H1 (cell line): ENCODE data around the gene EHBP1. TPM values are rescaled to one million over a fixed set of nuclear protein-coding genes. Genes with fewer than 3 reads are reported as not detected.

Experiments
- CTCF ChIA-PET: fragments of 300-600 bp; sonication (Branson Sonifier 250); formaldehyde crosslinking; loops from one replicate; lab custom pipeline; 2021; ENCODE audit not compliant: partially characterized antibody; lab: Charles Lee
- POLR2A ChIA-PET: fragments of 300-600 bp; sonication (Branson Sonifier 250); formaldehyde crosslinking; loops from one replicate; lab custom pipeline; 2021; ENCODE audit warnings: inconsistent platforms; ENCODE audit not compliant: partially characterized antibody; lab: Charles Lee
- DNase-seq, 2 experiments: peaks; one replicate each; pipeline versions ENCODE4 v3.0.0 to v3.0.0-alpha.2; 2010 to 2022; ENCODE audit warnings: low spot score in 2 of 2, low read depth in 1 of 2, mixed read lengths in 1 of 2
- FAIRE-seq: peaks from 2 replicates; lab custom pipeline; 2011; peaks lifted over from hg19 to GRCh38; lab: Jason Lieb, UNC
- H2AFZ ChIP-seq: 2 replicates; pipeline ENCODE4 v1.8.1; 2012; ENCODE audit warnings: low read length, inconsistent platforms
- H2AK5ac ChIP-seq: 2 replicates; pipeline ENCODE4 v1.6.1; 2013; ENCODE audit warnings: low read depth, low read length
- H2BK120ac ChIP-seq: replicated peaks from 2 replicates; pipeline ENCODE3; 2013; ENCODE audit warnings: low read depth, low read length, inconsistent platforms
- H2BK12ac ChIP-seq: 2 replicates; pipeline ENCODE4 v1.6.1; 2013; ENCODE audit warnings: low read depth, low read length
- H2BK15ac ChIP-seq: 2 replicates; pipeline ENCODE4 v1.6.1; 2013; ENCODE audit warnings: low read length
- H2BK20ac ChIP-seq: 2 replicates; pipeline ENCODE4 v1.6.1; 2013; ENCODE audit warnings: low read length
- H2BK5ac ChIP-seq: 2 replicates; pipeline ENCODE4 v1.6.1; 2013; ENCODE audit warnings: low read depth, low read length
- H3K14ac ChIP-seq: 2 replicates; pipeline ENCODE4 v1.6.1; 2013; ENCODE audit warnings: inconsistent platforms; ENCODE audit not compliant: insufficient read length
- H3K18ac ChIP-seq: 2 replicates; pipeline ENCODE4 v1.6.1; 2013; ENCODE audit warnings: low read length; ENCODE audit errors: extremely low read depth
- H3K23ac ChIP-seq: 2 replicates; pipeline ENCODE4 v1.6.1; 2013; ENCODE audit warnings: inconsistent platforms; ENCODE audit not compliant: insufficient read length
- H3K23me2 ChIP-seq: 2 replicates; pipeline ENCODE4 v1.6.1; 2013; ENCODE audit warnings: low read depth, low read length
- H3K27ac ChIP-seq: 2 replicates; pipeline ENCODE4 v1.6.1; 2011; ENCODE audit warnings: low read depth, low read length, inconsistent platforms
- H3K27me3 ChIP-seq, 4 experiments: replicated peaks in 1 of 4; 1 replicate in 1 of 4; 2 replicates in 3 of 4; pipeline versions ENCODE4 v1.6.1 to v1.8.1; 2011 to 2013; ENCODE audit warnings: low read length in 3 of 4, mild to moderate bottlenecking in 3 of 4, inconsistent platforms in 2 of 4, mixed read lengths in 2 of 4, moderate library complexity in 1 of 4; ENCODE audit not compliant: control insufficient read depth in 3 of 4, insufficient read depth in 3 of 4; ENCODE audit errors: extremely low read depth in 1 of 4
- H3K36me3 ChIP-seq, 4 experiments: 2 replicates each; pipeline versions ENCODE4 v1.6.1 to v1.8.1; 2011 to 2013; ENCODE audit warnings: mild to moderate bottlenecking in 4 of 4, low read length in 3 of 4, moderate library complexity in 2 of 4, control low read depth in 1 of 4, inconsistent platforms in 1 of 4; ENCODE audit not compliant: insufficient read depth in 4 of 4, control insufficient read depth in 2 of 4
- H3K4ac ChIP-seq: replicated peaks from 2 replicates; pipeline ENCODE3; 2013; ENCODE audit warnings: low read length, low read depth, mixed read lengths, inconsistent platforms; ENCODE audit not compliant: insufficient read length
- H3K4me1 ChIP-seq, 4 experiments: replicated peaks in 1 of 4; 1 replicate in 1 of 4; 2 replicates in 3 of 4; pipeline versions ENCODE4 v1.6.1 to v1.8.1; 2011 to 2013; ENCODE audit warnings: low read length in 3 of 4, inconsistent platforms in 2 of 4, mixed read lengths in 1 of 4; ENCODE audit not compliant: insufficient read depth in 4 of 4, control insufficient read depth in 3 of 4
- H3K4me2 ChIP-seq, 2 experiments: 2 replicates each; pipeline versions ENCODE4 v1.6.1 to v1.8.1; 2011 to 2013; ENCODE audit warnings: low read depth in 2 of 2, low read length in 2 of 2, control low read depth in 1 of 2, inconsistent platforms in 1 of 2, mild to moderate bottlenecking in 1 of 2; ENCODE audit not compliant: insufficient read depth in 1 of 2
- H3K4me3 ChIP-seq, 4 experiments: fragments of 200-600, 300-600 bp in 1 of 4; sonication (generic), shearing (Covaris generic), sonication (Bioruptor Twin) in 1 of 4; 2 replicates each; pipeline versions ENCODE4 v1.5.1 to v1.8.1; 2011 to 2016; ENCODE audit warnings: low read length in 4 of 4, low read depth in 3 of 4, control low read depth in 2 of 4, inconsistent platforms in 2 of 4, mild to moderate bottlenecking in 2 of 4, mixed read lengths in 1 of 4, moderate library complexity in 1 of 4; ENCODE audit not compliant: insufficient read depth in 2 of 4; ENCODE audit errors: extremely low read depth in 1 of 4
- H3K56ac ChIP-seq: replicated peaks from 2 replicates; pipeline ENCODE3; 2013; ENCODE audit warnings: low read depth, mild to moderate bottlenecking, mixed read lengths, low read length, inconsistent platforms; ENCODE audit not compliant: insufficient read length
- H3K79me1 ChIP-seq: 2 replicates; pipeline ENCODE4 v1.6.1; 2013; ENCODE audit warnings: low read depth, low read length, control low read depth
- H3K79me2 ChIP-seq, 2 experiments: 2 replicates each; pipeline versions ENCODE4 v1.6.1 to v1.8.1; 2012 to 2013; ENCODE audit warnings: low read length in 2 of 2, mild to moderate bottlenecking in 2 of 2, inconsistent platforms in 1 of 2; ENCODE audit not compliant: insufficient read depth in 2 of 2, control insufficient read depth in 1 of 2
- H3K9ac ChIP-seq, 4 experiments: replicated peaks in 1 of 4; 1 replicate in 1 of 4; 2 replicates in 3 of 4; pipeline versions ENCODE4 v1.6.1 to v1.8.1; 2011 to 2013; ENCODE audit warnings: low read depth in 3 of 4, low read length in 3 of 4, control low read depth in 2 of 4, mild to moderate bottlenecking in 2 of 4, moderate library complexity in 2 of 4, inconsistent platforms in 1 of 4; ENCODE audit errors: extremely low read depth in 1 of 4
- H3K9me3 ChIP-seq, 2 experiments: 2 replicates each; pipeline versions ENCODE4 v1.6.1 to v1.8.1; 2012 to 2013; ENCODE audit warnings: mild to moderate bottlenecking in 2 of 2, moderate library complexity in 2 of 2, control low read depth in 1 of 2, inconsistent platforms in 1 of 2, low read depth in 1 of 2, low read length in 1 of 2, mixed read lengths in 1 of 2; ENCODE audit not compliant: insufficient read depth in 2 of 2
- H4K20me1 ChIP-seq, 2 experiments: replicated peaks in 1 of 2; 2 replicates each; pipeline versions ENCODE3 to v1.8.1; 2011 to 2013; ENCODE audit warnings: inconsistent platforms in 2 of 2, low read length in 2 of 2, mild to moderate bottlenecking in 1 of 2; ENCODE audit not compliant: insufficient read depth in 2 of 2, control insufficient read depth in 1 of 2
- H4K5ac ChIP-seq: 2 replicates; pipeline ENCODE4 v1.6.1; 2013; ENCODE audit warnings: low read length, low read depth, mixed read lengths, inconsistent platforms; ENCODE audit not compliant: insufficient read length
- H4K8ac ChIP-seq: 2 replicates; pipeline ENCODE4 v1.8.0; 2013; ENCODE audit warnings: mild to moderate bottlenecking, moderate library complexity, low read length, inconsistent platforms; ENCODE audit not compliant: insufficient read depth; ENCODE audit errors: extremely low read depth
- H4K91ac ChIP-seq: replicated peaks from 2 replicates; pipeline ENCODE3; 2013; ENCODE audit warnings: low read length, mixed read lengths, inconsistent platforms; ENCODE audit not compliant: insufficient read length
- ASH2L ChIP-seq: fragments of 200-600, 300-600 bp; sonication (generic); IDR thresholded peaks from one replicate; pipeline ENCODE4 v1.7.1; 2017; ENCODE audit warnings: low read length
- BACH1 ChIP-seq: IDR thresholded peaks from 2 replicates; pipeline ENCODE4 v1.6.1; 2012; ENCODE audit warnings: low read length, improper control_type of control experiment
- BCL11A ChIP-seq, 2 experiments: IDR thresholded peaks; one replicate each; pipeline ENCODE4 v1.6.1; 2011; ENCODE audit warnings: low read depth in 2 of 2, low read length in 2 of 2, mild to moderate bottlenecking in 2 of 2
- CBX8 ChIP-seq: fragments of 300-800, 300-1000 bp; sonication (generic); IDR thresholded peaks from 2 replicates; pipeline ENCODE4 v1.7.1; 2016; ENCODE audit warnings: low read depth, low read length, borderline replicate concordance
- FOSL1 ChIP-seq: IDR thresholded peaks from 2 replicates; pipeline ENCODE4 v1.6.1; 2011; ENCODE audit warnings: mild to moderate bottlenecking, low read depth, low read length, moderate library complexity; ENCODE audit not compliant: insufficient read depth
- HDAC6 ChIP-seq: IDR thresholded peaks from one replicate; pipeline ENCODE4 v1.7.1; 2012; ENCODE audit warnings: low read depth, mild to moderate bottlenecking, inconsistent platforms, low read length, moderate library complexity
- JUND ChIP-seq: IDR thresholded peaks from 2 replicates; pipeline ENCODE4 v1.6.1; 2011; ENCODE audit warnings: mild to moderate bottlenecking, improper control_type of control experiment, low read length
- KDM5A ChIP-seq: fragments of 200-600 bp; IDR thresholded peaks from 2 replicates; pipeline ENCODE4 v1.7.1; 2012; ENCODE audit warnings: mild to moderate bottlenecking, low read length, inconsistent platforms, mixed read lengths
- POU5F1 ChIP-seq: IDR thresholded peaks from 2 replicates; pipeline ENCODE4 v1.6.1; 2011; ENCODE audit warnings: low read depth, mild to moderate bottlenecking, low read length, moderate library complexity
- SAP30 ChIP-seq: fragments of 300-600 bp; sonication (generic); IDR thresholded peaks from 2 replicates; pipeline ENCODE4 v1.7.1; 2012; ENCODE audit warnings: low read length, moderate library complexity, mild to moderate bottlenecking, inconsistent platforms; ENCODE audit not compliant: insufficient read depth, insufficient replicate concordance
- SP1 ChIP-seq: IDR thresholded peaks from 2 replicates; pipeline ENCODE4 v1.6.1; 2011; ENCODE audit warnings: low read depth, low read length
- SP2 ChIP-seq: IDR thresholded peaks from 2 replicates; pipeline ENCODE4 v1.6.1; 2012; ENCODE audit warnings: mild to moderate bottlenecking, low read length, inconsistent platforms
- YY1 ChIP-seq: IDR thresholded peaks from 2 replicates; pipeline ENCODE4 v1.6.1; 2011; ENCODE audit warnings: low read depth, mild to moderate bottlenecking, low read length
- polyA plus RNA-seq, 7 experiments: library from polyadenylated mRNA; depleted of rRNA in 3 of 7; stranded (reverse) in 5 of 7; unstranded in 2 of 7; fragments of >200 nt in 5 of 7; fragments of 200-250 nt in 2 of 7; gene quantifications; 1 replicate in 5 of 7; 2 replicates in 1 of 7; 4 replicates in 1 of 7; pipeline versions ENCODE4 v1.2.1 to v1.2.3, GENCODE V29; 2011 to 2013; ENCODE audit warnings: missing spikeins in 2 of 7, mixed read lengths in 2 of 7
- total RNA-seq: library from RNA; stranded (reverse); fragmentation: NEBNext Ultra II Directional; extraction: Animal tissue kit (Norgen Biotek cat#: 25700); gene quantifications from 2 replicates; pipeline ENCODE4 v1.2.1, GENCODE V29; 2021
- TF ChIP-seq, protein P1 (sequence below): IDR thresholded peaks from 2 replicates; pipeline ENCODE4 v1.6.1; 2011; ENCODE audit warnings: low read length, improper control_type of control experiment

The EHBP1 gene
- total and polyA plus RNA-seq, 2 of the 8 experiments (the other 6 are each of a cell fraction or from before 2014, with no cell fraction given) = 12.0 to 64.1 TPM

DNA sequence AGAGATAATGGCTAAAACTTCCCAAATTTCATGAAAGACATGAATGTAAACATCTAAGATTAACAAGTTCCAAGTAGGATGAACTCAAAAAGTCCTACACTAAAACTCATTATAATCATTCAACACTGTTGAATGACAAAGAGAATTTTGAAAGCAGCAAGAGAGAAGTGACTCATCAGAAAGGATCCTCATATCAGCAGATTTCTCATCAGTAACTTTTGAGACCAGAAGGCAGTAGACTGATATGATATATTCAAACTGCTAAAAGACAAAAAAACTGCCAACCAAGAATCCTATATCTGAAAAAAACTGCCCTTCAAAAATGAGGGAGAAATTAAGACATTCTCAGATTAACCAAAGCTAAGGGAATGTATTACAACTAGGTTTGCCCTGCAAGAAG lies 214.6 kb downstream of the EHBP1 start (continued):
- TF ChIP-seq BACH1 = no peak

DNA sequence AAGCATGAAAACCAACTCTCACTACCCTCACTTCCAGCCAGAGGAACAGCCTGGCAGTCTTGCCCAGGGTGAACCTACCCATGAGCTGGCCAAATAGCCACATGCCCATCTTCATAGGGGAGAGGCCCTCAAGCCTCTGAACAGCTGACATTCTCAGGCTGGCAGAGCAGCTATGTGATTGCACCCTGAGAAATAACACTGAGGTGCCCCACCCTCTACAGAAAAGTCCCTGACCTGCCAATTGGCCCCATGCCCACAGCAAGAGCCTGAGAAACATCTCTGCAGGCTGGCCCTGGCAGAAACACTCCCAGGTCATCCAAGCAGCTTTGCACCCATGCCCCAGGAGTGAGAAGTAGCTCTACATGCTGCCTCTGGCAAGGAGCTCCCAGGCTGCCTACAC lies 217.7 kb downstream of the EHBP1 start:
- no peak overlapping the region for H2BK12ac ChIP-seq
- TF ChIP-seq, protein P1, sequence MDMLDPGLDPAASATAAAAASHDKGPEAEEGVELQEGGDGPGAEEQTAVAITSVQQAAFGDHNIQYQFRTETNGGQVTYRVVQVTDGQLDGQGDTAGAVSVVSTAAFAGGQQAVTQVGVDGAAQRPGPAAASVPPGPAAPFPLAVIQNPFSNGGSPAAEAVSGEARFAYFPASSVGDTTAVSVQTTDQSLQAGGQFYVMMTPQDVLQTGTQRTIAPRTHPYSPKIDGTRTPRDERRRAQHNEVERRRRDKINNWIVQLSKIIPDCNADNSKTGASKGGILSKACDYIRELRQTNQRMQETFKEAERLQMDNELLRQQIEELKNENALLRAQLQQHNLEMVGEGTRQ = no peak
- TF ChIP-seq CBX8 (no peak), SAP30 (no peak), ASH2L (no peak), BCL11A (IDR thresholded peaks at IDR 0.05; ENCODE audit: low read depth in 2 of 2, low read length in 2 of 2) (no peak), KDM5A (no peak), FOSL1 (no peak), SP1 (no peak), JUND (no peak), SP2 (no peak), HDAC6 (no peak), YY1 (no peak), POU5F1 (no peak)

More for the DNA sequence above, 217.7 kb downstream of the EHBP1 start:
- ChIA-PET CTCF (no interaction called here), POLR2A (no interaction called here)
- Histone ChIP-seq H3K36me3 (peaks cover 0 to 9% (median 2%) of the 10 kb centered on the region in 4 experiments; a peak in 2 of 8 replicates), H2BK15ac (no peak overlapping the region), H2BK120ac (no peak overlapping the region), H3K4ac (no peak overlapping the region), H3K27me3 (no peaks in the 10 kb centered on the region), H2AFZ (no peak overlapping the region), H4K91ac (no peak overlapping the region), H4K5ac (no peak overlapping the region), H3K4me1 (no peaks in the 10 kb centered on the region), H4K20me1 (no peaks in the 10 kb centered on the region), H3K27ac (no peak overlapping the region), H2BK5ac (no peak overlapping the region), H3K9ac (no peak overlapping the region), H3K14ac (no peak overlapping the region), H3K4me2 (no peak overlapping the region), H4K8ac (no peak overlapping the region), H3K18ac (no peak overlapping the region), H2BK20ac (no peak overlapping the region), H3K23ac (no peak overlapping the region), H3K56ac (no peak overlapping the region), H2AK5ac (no peak overlapping the region), H3K79me1 (no peaks in the 10 kb centered on the region), H3K9me3 (peaks cover 7 to 8% of the 10 kb centered on the region in 2 experiments), H3K23me2 (no peaks in the 10 kb centered on the region), H3K79me2 (no peaks in the 10 kb centered on the region), H3K4me3 (no peak overlapping the region)
- FAIRE-seq = no peak
- no peak for DNase-seq
